ENCODE data around the gene CNTN1.

DNA sequence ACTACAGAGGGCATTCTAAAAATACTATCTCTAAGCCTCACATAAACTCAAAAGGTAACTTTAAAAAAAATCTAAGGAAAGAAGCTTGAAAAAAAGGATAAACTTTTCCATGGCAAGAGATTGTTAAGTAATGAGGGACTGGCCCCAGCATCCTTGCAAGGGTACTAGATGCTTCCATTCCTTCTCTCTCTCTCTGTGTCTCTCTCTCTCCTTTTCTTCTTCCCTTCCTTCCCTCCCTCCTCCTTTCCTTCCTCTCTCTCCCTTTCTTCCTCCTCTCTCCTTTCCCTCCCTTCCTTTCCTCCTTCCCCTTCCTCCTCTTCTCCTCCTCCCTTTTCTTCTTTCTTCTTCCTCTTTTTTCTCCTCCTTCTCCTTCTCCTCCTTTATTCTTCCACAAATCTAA lies 23.8 kb downstream of the CNTN1 start:
- no peak for TF ChIP-seq SP1 (IDR thresholded peaks at IDR 0.05)
- TF ChIP-seq FOXA1 (IDR thresholded peaks at IDR 0.05) = no peak
- TF ChIP-seq ELF4 (IDR thresholded peaks at IDR 0.05) = no peak
- no peak for TF ChIP-seq FOXM1 (IDR thresholded peaks at IDR 0.05; ENCODE audit: borderline replicate concordance)
- no peak for TF ChIP-seq L3MBTL2 (conservative IDR thresholded peaks at IDR 0.05)
- no peak for TF ChIP-seq ZNF384 (IDR thresholded peaks at IDR 0.05)
- no peak for TF ChIP-seq BHLHE40 (IDR thresholded peaks at IDR 0.05; ENCODE audit: borderline replicate concordance)
- no peak for TF ChIP-seq TARDBP (IDR thresholded peaks at IDR 0.05)
- no peak for TF ChIP-seq SUZ12 (IDR thresholded peaks at IDR 0.05)
- no peak for TF ChIP-seq FOXK2 (IDR thresholded peaks at IDR 0.05)
- TF ChIP-seq LEF1 (IDR thresholded peaks at IDR 0.05; ENCODE audit: borderline replicate concordance) = no peak
- TF ChIP-seq ARNT (IDR thresholded peaks at IDR 0.05) = no peak

Measured in HEK293T (cell line).